CD4-positive, alpha-beta T cell (primary cell): ENCODE measurements around the gene ABLIM2. TPM values are rescaled to one million over a fixed set of nuclear protein-coding genes. Genes with fewer than 3 reads are reported as not detected.

Source experiments
- ATAC-seq: fragments of 200-7000 bp; cut with Tn5 transposase; one replicate; pipeline ENCODE4 v1.10.0; 2022; ENCODE audit warnings: mild to moderate bottlenecking; ENCODE audit not compliant: poor library complexity
- CTCF ChIA-PET: fragments of 350-600 bp; sonication (Branson Sonifier 250); formaldehyde crosslinking; loops from one replicate; lab custom pipeline; 2021; ENCODE audit warnings: antibody characterized with exemption, inconsistent platforms; lab: Charles Lee
- POLR2A ChIA-PET: fragments of 350-600 bp; sonication (Branson Sonifier 250); formaldehyde crosslinking; loops from one replicate; lab custom pipeline; 2021; ENCODE audit warnings: antibody characterized with exemption, inconsistent platforms; lab: Charles Lee
- DNase-seq, 14 experiments: peaks; one replicate each; pipeline ENCODE4 v3.0.0-alpha.2; 2013 to 2020; ENCODE audit warnings: mixed read lengths in 2 of 14
- H3K27ac ChIP-seq, 2 donors: one replicate each; pipeline versions ENCODE4 v1.5.1 to v1.7.0; 2013; ENCODE audit warnings: low read length in 2 of 2, low read depth in 1 of 2, mild to moderate bottlenecking in 1 of 2
- H3K27me3 ChIP-seq, 2 experiments: 1 replicate in 1 of 2; 2 replicates in 1 of 2; pipeline versions ENCODE4 v1.6.1 to v1.7.0; 2013; ENCODE audit warnings: low read length in 2 of 2, control low read depth in 1 of 2, mild to moderate bottlenecking in 1 of 2, moderate library complexity in 1 of 2; ENCODE audit not compliant: insufficient read depth in 2 of 2, control insufficient read depth in 1 of 2
- H3K36me3 ChIP-seq: one replicate; pipeline ENCODE4 v1.6.1; 2013; ENCODE audit warnings: low read length, control low read depth; ENCODE audit not compliant: insufficient read depth
- H3K4me1 ChIP-seq: one replicate; pipeline ENCODE4 v1.6.1; 2013; ENCODE audit warnings: low read length, control low read depth; ENCODE audit not compliant: insufficient read depth
- H3K4me3 ChIP-seq: one replicate; pipeline ENCODE4 v1.5.1; 2013; ENCODE audit warnings: mild to moderate bottlenecking, low read length, moderate library complexity
- H3K9me3 ChIP-seq, 2 experiments: 1 replicate in 1 of 2; 2 replicates in 1 of 2; pipeline versions ENCODE4 v1.6.1 to v1.7.0; 2013; ENCODE audit warnings: low read length in 2 of 2, mild to moderate bottlenecking in 2 of 2, control low read depth in 1 of 2, moderate library complexity in 1 of 2; ENCODE audit not compliant: control insufficient read depth in 1 of 2, insufficient read depth in 1 of 2
- H3K27ac Mint-ChIP-seq: one replicate; pipeline ENCODE4 v1.8.0; 2020; ENCODE audit warnings: mixed read lengths
- H3K27me3 Mint-ChIP-seq: one replicate; pipeline ENCODE4 v1.8.0; 2021; ENCODE audit warnings: mixed read lengths
- H3K36me3 Mint-ChIP-seq: one replicate; pipeline ENCODE4 v1.8.0; 2021; ENCODE audit warnings: low read depth, mixed read lengths
- H3K4me1 Mint-ChIP-seq: one replicate; pipeline ENCODE4 v1.8.0; 2021; ENCODE audit warnings: low read depth, mixed read lengths
- H3K4me3 Mint-ChIP-seq: one replicate; pipeline ENCODE4 v1.8.0; 2020; ENCODE audit warnings: mild to moderate bottlenecking, mixed read lengths
- H3K9me3 Mint-ChIP-seq: one replicate; pipeline ENCODE4 v1.8.0; 2020; ENCODE audit warnings: mixed read lengths
- CTCF ChIP-seq: fragments of 200-600 bp; IDR thresholded peaks from one replicate; pipeline ENCODE4 v1.8.0; 2022; ENCODE audit warnings: antibody characterized with exemption, mild to moderate bottlenecking
- intact Hi-C, 2 experiments: fragments of 100-400 bp; cut with DNase I in 1 of 2; cut with micrococcal nuclease in 1 of 2; formaldehyde crosslinking; loops; one replicate each; pipeline versions ENCODE4 v1.15.1 to v1.9.0; 2023 to 2025; cut with DNase I, micrococcal nuclease
- total RNA-seq, 174 experiments: library from RNA in 2 of 174; stranded (reverse) in 2 of 174; gene quantifications; one replicate each; pipeline ENCODE4 v1.2.3 and lab custom pipeline; 2021 to 2026

The ABLIM2 gene
- total RNA-seq, 2 experiments from 2014 or later: 2.5 to 2.7 TPM

- H3K27ac Mint-ChIP-seq: peak overlapping the region; percentile 76
- TF ChIP-seq CTCF: no peak
- Histone ChIP-seq H3K36me3 (no peaks in the 10 kb centered on the region), H3K27me3 (no peaks in the 10 kb centered on the region), H3K27ac (no peak overlapping the region), H3K9me3 (no peaks in the 10 kb centered on the region), H3K4me1 (peaks cover 19% of the 10 kb centered on the region), H3K4me3 (no peak overlapping the region)
- intact Hi-C loops: loop anchor here (5.0 to 10.0 kb wide), 7 partner anchors 48 to 1362 kb away; partner anchors contain the start of genes ABLIM2 (in 1 of the 2), KIAA0232 (in 1 of the 2) and MAN2B2 (in 1 of the 2)
- DNase-seq: no peak
- H3K27me3 Mint-ChIP-seq: peaks cover 16% of the 10 kb centered on the region
- H3K4me1 Mint-ChIP-seq: peaks cover 50% of the 10 kb centered on the region
- CTCF ChIA-PET: interaction anchor here (1.5 to 2.6 kb wide), 2 partner anchors 10 to 93 kb away, joined by 3 to 7 read pairs; no protein-coding TSS in a partner anchor
- POLR2A ChIA-PET: interaction anchor here (0.7 to 3.3 kb wide), 3 partner anchors 11 to 72 kb away, joined by 3 to 39 read pairs (median 6); no protein-coding TSS in a partner anchor
- no peaks in the 10 kb centered on the region for H3K9me3 Mint-ChIP-seq
- peak overlapping the region; percentile 90 for H3K4me3 Mint-ChIP-seq
- peaks cover 10% of the 10 kb centered on the region for H3K36me3 Mint-ChIP-seq
- ATAC-seq: no peak
Measured at GRCh38 chr4:7937006-7937405, 221.6 kb downstream of the ABLIM2 start.

DNA sequence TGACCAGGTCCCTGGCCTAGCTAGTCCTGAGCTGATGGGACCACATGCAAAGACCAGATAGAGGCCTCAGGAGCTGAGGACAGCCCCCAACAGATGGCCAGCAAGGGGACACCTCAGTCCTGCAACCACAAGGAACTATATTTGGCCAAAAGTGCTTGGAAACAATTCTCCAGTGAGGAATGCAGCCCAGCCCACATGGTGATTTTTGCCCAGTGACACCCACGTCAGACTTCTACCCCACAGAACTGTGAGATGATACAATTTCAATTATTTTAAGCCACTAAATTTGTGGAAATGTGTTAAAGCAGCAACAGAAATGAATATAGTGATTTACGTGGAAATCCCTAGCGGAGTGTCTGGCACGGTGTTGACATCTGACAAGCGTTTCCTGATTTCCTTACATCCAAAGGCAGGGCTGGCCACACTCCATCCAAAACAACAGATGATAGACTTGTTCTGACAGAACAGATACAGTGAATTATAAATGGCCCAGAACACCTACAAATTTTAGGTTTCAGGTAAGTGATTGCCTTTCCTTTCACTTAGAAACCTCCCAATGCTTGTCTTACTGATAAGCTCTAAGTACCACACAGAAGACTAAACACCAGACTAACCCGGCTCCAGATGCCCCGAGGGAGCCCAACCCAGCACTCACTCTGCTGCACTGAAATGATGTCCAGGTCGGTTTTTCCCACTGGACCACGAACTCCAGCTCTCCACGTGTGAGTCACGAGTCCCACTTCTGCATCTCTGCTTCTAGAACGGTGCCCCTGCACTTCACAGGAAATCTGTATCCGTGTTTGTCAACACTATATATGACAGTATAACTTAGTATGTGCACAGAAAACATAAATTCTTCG lies 224.7 kb downstream of the ABLIM2 start:
- intact Hi-C loops: loop anchor here (10.0 kb wide), 3 partner anchors 51 to 1359 kb away; partner anchors contain the start of gene MAN2B2 (in 1 of the 2)
- Histone ChIP-seq H3K4me3 (no peak overlapping the region), H3K36me3 (no peaks in the 10 kb centered on the region), H3K27ac (no peak overlapping the region), H3K9me3 (no peaks in the 10 kb centered on the region), H3K27me3 (no peaks in the 10 kb centered on the region), H3K4me1 (peaks cover 16% of the 10 kb centered on the region)
- no peak for TF ChIP-seq CTCF
- Mint-ChIP-seq H3K4me3 (no peak overlapping the region), H3K9me3 (no peaks in the 10 kb centered on the region), H3K27me3 (peaks cover 16% of the 10 kb centered on the region), H3K27ac (no peak overlapping the region), H3K4me1 (peaks cover 51% of the 10 kb centered on the region), H3K36me3 (peaks cover 10% of the 10 kb centered on the region)
- POLR2A ChIA-PET: no interaction called here
- CTCF ChIA-PET: no interaction called here
- DNase-seq (no peak), ATAC-seq (no peak)

- ChIA-PET POLR2A (no interaction called here), CTCF (no interaction called here)
- H3K27me3 ChIP-seq: no peaks in the 10 kb centered on the region
- Mint-ChIP-seq H3K4me1 (peaks cover 37% of the 10 kb centered on the region), H3K27me3 (peaks cover 7% of the 10 kb centered on the region), H3K36me3 (no peaks in the 10 kb centered on the region), H3K27ac (no peak overlapping the region), H3K4me3 (no peak overlapping the region), H3K9me3 (no peaks in the 10 kb centered on the region)
- DNase-seq: no peak
- no peaks in the 10 kb centered on the region for H3K36me3 ChIP-seq
- H3K4me1 ChIP-seq: peaks cover 4% of the 10 kb centered on the region
- H3K27ac ChIP-seq: no peak overlapping the region
- H3K9me3 ChIP-seq: no peaks in the 10 kb centered on the region
- no peak for ATAC-seq
- no peak overlapping the region for H3K4me3 ChIP-seq
- TF ChIP-seq CTCF: no peak
- intact Hi-C loops: loop anchor here (10.0 kb wide), 3 partner anchors 53 to 1357 kb away; partner anchors contain the start of gene MAN2B2 (in 1 of the 2)
Measured at GRCh38 chr4:7932287-7932686, 226.3 kb downstream of the ABLIM2 start.
